Activated T-helper 1 cell treated with Interleukin-2 at 50 U/mL for 16 hours (primary cell): Measurements from ENCODE around the gene GRK6.

Experiments
- DNase-seq: peaks from one replicate; pipeline ENCODE4 v3.0.0-alpha.2; 2020; ENCODE audit warnings: low read depth

Gene GRK6

DNA sequence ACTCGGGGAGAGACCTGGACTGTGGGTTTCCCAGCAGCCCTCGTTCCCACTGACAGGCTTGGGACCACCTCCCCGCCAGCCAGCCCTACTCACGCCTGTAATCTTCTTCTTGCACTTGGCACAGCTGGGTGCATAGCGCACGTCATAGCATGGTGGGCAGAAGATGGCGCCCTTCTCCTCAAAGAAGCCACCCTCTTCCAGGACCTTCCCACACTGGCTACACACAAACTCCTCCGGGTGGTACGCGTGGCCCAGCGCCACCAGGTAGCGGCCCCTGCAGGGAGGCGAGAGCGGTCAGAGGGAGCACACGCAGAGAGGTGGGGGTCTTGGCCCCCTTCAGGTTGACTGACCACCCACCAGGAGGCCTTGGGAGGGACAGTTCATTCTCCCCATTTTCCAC lies 61.5 kb downstream of the GRK6 start:
- no peak for DNase-seq

DNA sequence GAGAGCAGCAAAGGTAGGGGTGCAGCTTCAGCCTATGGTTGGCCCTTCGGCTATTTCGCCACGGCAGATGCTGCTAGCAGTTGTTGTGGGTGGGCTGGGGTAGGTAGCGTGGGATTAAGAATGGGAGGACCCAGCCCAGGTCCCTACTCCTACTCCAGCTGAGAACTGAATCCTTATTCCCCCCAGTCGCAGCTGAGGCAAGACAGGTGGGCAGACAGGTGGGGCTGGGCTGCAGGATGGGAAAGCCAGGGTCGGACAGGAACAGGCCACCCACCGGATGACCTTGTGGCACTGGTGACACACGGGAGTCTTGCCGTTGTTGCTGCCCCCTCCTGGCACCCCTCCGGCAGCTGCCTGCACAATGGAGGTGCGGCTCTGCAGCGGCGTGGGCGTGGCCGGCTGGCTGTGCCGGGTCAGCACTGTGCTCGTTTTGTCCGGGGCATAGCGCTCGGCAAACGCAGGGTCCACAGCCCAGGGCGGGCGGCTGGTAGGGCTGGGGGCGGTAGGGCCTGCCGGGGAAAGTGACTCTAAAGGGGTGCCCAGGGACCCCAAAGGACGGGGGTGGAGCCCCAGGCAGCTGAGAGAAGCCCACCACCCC lies 62.7 kb downstream of the GRK6 start:
- DNase-seq: no peak

DNA sequence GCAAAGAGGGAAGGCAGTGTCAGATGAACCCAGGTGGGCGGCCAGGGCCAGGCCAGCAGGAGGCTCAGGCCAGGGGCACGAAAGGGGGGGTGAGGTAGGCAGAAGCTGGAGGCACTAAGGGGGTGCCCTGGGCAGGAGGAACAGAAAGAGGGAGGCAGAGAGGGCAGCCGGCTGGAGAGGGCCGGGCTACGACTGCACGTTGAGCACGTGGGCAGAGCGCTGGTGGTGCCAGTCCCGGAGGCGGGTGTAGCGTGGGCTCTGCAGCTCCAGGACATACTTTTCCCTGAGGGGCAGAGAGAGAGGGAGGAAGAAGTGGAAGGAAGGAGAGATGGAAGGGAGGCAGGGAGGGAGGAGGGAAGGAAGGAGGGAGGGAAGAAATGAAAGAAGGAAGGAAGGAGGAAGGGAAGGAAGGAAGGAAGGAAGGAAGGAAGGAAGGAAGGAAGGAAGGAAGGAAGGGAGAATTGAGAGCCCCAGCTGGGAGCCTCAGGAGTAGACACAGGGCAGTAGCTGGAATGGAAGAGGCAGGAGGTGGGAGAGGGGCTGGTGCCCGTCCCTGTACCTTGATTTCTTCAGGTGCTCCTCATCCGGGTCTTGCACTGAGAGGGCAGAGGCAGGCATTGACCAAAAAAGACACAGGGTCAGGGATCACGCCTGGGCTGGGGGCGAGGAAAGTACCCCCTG lies 64.0 kb downstream of the GRK6 start:
- no peak for DNase-seq

DNA sequence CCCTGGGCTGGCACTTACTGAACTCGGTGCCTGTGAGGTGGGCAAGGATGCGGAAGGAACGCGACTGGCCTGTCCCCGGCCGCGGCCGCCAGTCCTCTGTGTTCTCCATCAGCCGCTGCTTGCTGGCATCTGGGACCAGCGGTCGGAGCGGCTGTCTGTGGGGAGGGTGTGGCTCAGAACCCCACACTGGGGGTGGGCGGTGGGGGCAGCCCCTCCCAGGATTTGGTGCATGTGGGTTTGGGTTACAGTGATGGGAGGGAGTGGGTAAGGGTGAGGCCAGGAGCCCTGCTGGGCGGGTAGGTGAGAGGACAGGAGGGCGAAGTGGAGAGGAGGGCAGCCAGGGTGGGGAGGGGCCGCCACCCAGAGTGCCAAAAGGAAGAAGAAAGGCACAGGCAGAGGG lies 64.5 kb downstream of the GRK6 start:
- DNase-seq: no peak

DNA sequence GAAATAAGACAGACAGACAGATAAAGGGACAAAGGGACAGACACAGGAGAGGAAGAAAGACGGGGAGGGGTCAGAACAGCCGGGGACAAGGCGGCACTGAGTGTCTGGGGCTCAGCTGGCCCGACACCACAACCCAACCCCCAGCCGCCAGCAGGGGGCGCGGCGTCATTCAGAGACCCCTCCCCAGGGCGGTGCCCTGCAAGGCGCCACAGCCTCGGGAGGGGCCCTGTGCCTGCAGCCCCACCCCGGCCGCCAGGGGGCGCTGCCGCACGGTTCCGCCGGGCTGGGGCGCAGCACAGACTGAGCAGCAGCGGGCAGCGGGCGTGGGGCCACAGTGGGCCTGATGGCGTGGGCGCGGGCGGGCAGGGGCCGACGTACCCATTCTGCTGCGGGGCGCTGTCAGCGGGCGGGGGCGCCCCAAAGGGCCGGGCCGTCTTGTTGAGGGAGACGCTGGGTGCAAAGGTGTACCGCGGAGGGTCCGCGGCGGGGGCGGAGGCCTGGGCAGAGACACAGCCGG lies 65.0 kb downstream of the GRK6 start:
- no peak for DNase-seq

DNA sequence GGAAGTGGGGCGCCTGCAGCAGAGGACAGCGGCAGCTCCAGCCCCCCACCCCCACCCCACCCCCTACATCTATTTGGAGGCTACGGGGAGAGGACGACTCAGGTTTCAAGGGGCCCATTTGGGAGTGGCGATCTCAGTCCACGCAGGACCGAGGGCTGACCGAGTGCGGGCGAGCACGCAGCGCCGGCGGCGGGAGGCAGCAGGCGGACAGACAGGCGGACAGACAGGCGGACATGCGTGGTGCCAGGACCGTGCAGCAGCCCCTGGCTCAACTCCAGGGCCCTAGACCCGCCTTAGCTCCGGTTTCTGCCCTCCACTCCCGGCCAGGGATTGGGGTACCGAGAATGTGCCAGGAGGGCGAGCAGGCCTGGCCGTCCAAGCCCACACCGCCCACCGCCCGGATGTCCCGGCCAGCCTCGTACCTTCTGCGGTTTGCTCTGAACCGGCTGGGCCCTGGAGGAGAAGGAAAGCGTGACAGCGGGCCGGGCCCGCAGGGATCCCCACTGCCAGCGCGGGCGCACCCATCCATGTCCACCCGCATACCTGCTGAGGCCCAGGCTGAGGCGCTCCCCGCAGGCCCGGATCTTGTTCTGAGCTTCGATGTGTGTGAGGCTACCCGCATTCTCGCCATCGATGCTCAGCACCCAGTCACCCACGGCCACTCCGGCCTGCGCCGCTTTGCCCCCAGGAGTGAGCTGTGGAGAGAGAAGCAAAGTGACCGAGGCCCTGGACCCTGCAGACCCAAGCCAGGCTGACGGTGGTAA lies 65.7 kb downstream of the GRK6 start:
- DNase-seq: no peak
